Adrenal gland (tissue), 12 donors: ENCODE measurements around the gene SPSB4. TPM values are rescaled to one million over a fixed set of nuclear protein-coding genes. Genes with fewer than 3 reads are reported as not detected.
A peak's percentile ranks its signal among the peaks of the same experiment; 100 is the strongest.

ENCODE experiments used
- DNase-seq, 7 donors: peaks; one replicate each; pipeline ENCODE4 v3.0.0-alpha.2; 2019 to 2020
- H3K27ac ChIP-seq, 5 donors: fragments of 200-600 bp; sonication (generic) in 4 of 5; 1 replicate in 3 of 5; 2 replicates in 2 of 5; pipeline versions ENCODE4 v1.5.1 to v1.8.0; 2016 to 2020; ENCODE audit warnings: mild to moderate bottlenecking in 1 of 5
- H3K27me3 ChIP-seq: fragments of 200-600 bp; 2 replicates; pipeline ENCODE4 v1.8.0; 2021
- H3K36me3 ChIP-seq, 2 donors: fragments of 200-600 bp; replicated peaks in 1 of 2; 1 replicate in 1 of 2; 2 replicates in 1 of 2; pipeline versions ENCODE4 v1.5.1 to v1.8.0; 2018 to 2022
- H3K4me1 ChIP-seq, 2 donors: fragments of 200-600 bp; replicated peaks in 1 of 2; 1 replicate in 1 of 2; 2 replicates in 1 of 2; pipeline versions ENCODE4 v1.5.1 to v1.8.0; 2018 to 2021
- H3K4me3 ChIP-seq, 4 donors: fragments of 200-600 bp; sonication (generic) in 3 of 4; one replicate each; pipeline ENCODE4 v1.5.1; 2016 to 2018
- H3K9me3 ChIP-seq, 3 donors: fragments of 200-600 bp; sonication (generic) in 1 of 3; replicated peaks in 1 of 3; 1 replicate in 2 of 3; 2 replicates in 1 of 3; pipeline versions ENCODE4 v1.5.1 to v1.8.0; 2016 to 2021
- POLR2A ChIP-seq, 2 donors: fragments of 450-650 bp; IDR thresholded peaks; one replicate each; pipeline ENCODE4 v1.6.1; 2017; ENCODE audit warnings: antibody characterized with exemption in 2 of 2, mild to moderate bottlenecking in 2 of 2, moderate library complexity in 1 of 2
- WGBS, 4 donors: extraction: QIAGEN DNeasy Blood & Tissue Kit in 2 of 4; methylation state at CpG; one replicate each; pipeline versions ENCODE4 v1.1.5 to v1.1.7; 2013 to 2017; 5-methylcytosine and 5-hydroxymethylcytosine counted together
- intact Hi-C, 2 donors: fragments of 100-400 bp; cut with DNase I; formaldehyde crosslinking; loops; one replicate each; pipeline versions ENCODE4 v1.14.1 to v1.15.0; 2022 to 2023
- polyA plus RNA-seq, 3 donors: library from polyadenylated mRNA; stranded (reverse); fragments of 200-250 nt in 2 of 3; fragments of 350-450 nt in 1 of 3; fragmentation: Illumina TruSeq in 1 of 3; extraction: RNeasy Lipid Tissue Mini Kit (QIAGEN cat#74804) in 1 of 3; gene quantifications; one replicate each; pipeline ENCODE4 v1.2.3, GENCODE V29; 2013 to 2014
- total RNA-seq, 9 donors: library from RNA; depleted of rRNA in 4 of 9; stranded (reverse); fragments of >200 nt in 4 of 9; fragments of 120-200 nt in 1 of 9; fragmentation: NEBNext Ultra II Directional in 1 of 9; extraction: Animal tissue kit (Norgen Biotek cat#: 25700) in 1 of 9; gene quantifications; one replicate each; pipeline versions ENCODE4 v1.1.0 to v1.2.4, GENCODE V29; 2013 to 2023
- TF ChIP-seq, protein P1 (sequence below), 6 experiments: fragments of 450-650 bp in 4 of 6; fragments of 200-600 bp in 2 of 6; sonication (generic) in 1 of 6; IDR thresholded peaks; 1 replicate in 5 of 6; 2 replicates in 1 of 6; pipeline versions ENCODE4 v1.5.1 to v1.8.0; 2016 to 2021; ENCODE audit warnings: antibody characterized with exemption in 6 of 6, mild to moderate bottlenecking in 2 of 6, moderate library complexity in 1 of 6
- donor health status: healthy with polysubstance abuse.
- donor health status: Bipolar disorder and iron deficiency.
- donor health status: DM: yes; HTN: yes; CAD: no.
- donor health status: DM: no; HTN: no; CAD: no.
- donor health status: DM: no; HTN: no; CAD: no.
- donor health status: DM: yes; HTN: yes; CAD: no.

SPSB4 gene
- total and polyA plus RNA-seq, 12 donors = 0.18 to 4.0 (median 1.1) TPM; not detected in 1

DNA sequence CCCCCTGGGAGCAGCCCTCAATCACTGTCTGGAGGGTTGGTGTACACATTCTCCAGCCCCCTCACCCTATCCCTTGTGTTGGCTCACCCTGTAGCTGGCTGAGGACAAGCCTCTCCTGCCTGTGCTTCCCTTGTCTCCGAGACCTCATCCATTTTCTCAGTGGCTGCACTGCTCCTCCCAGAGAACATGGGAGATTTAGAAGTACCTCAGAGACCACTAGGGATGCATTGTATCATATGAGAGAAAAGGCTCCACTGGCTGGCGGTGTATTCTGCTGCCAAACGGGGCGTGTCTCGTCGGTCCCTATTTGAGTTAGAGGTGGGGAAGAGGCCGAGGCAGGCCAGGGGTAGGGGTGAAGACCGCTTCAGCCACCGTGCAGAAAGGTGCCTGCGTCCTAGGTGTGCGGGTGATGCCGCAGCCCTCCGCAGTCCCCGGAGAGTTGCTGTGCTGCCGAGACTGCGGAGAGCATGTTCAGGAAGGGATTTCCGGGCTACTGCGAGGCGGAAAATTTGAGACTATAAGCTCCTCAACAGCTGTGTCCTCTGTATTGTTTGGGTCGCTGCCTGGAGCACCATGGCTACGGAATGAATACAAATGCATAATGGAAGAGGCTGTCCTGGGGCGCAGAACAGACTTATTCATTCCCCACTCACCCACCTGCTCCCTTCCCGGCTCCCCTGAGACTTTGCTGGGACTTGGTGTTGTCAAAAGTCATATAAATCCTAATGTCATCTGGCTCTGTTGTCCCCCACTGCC lies 43.8 kb downstream of the SPSB4 start:
- Histone ChIP-seq H3K36me3 (no peaks in the 10 kb centered on the region), H3K27ac (peak overlapping the region in 1 of 5 donors; percentile 41), H3K4me3 (no peak overlapping the region), H3K4me1 (peaks cover 0 to 4% of the 10 kb centered on the region in 2 donors), H3K9me3 (peaks cover 0 to 7% (median 0%) of the 10 kb centered on the region in 3 donors), H3K27me3 (no peaks in the 10 kb centered on the region)
- no peak for TF ChIP-seq POLR2A (IDR thresholded peaks at IDR 0.05)
- TF ChIP-seq, protein P1, sequence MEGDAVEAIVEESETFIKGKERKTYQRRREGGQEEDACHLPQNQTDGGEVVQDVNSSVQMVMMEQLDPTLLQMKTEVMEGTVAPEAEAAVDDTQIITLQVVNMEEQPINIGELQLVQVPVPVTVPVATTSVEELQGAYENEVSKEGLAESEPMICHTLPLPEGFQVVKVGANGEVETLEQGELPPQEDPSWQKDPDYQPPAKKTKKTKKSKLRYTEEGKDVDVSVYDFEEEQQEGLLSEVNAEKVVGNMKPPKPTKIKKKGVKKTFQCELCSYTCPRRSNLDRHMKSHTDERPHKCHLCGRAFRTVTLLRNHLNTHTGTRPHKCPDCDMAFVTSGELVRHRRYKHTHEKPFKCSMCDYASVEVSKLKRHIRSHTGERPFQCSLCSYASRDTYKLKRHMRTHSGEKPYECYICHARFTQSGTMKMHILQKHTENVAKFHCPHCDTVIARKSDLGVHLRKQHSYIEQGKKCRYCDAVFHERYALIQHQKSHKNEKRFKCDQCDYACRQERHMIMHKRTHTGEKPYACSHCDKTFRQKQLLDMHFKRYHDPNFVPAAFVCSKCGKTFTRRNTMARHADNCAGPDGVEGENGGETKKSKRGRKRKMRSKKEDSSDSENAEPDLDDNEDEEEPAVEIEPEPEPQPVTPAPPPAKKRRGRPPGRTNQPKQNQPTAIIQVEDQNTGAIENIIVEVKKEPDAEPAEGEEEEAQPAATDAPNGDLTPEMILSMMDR (IDR thresholded peaks at IDR 0.05) = no peak
- WGBS, 4 donors = 53 to 73% (median 64%) methylated on average over 17 to 23 of the region's 23 CpGs
- DNase-seq = peak in 4 of 7 donors; percentile 23 to 76 (median 34)
- intact Hi-C loops = no loop called here

DNA sequence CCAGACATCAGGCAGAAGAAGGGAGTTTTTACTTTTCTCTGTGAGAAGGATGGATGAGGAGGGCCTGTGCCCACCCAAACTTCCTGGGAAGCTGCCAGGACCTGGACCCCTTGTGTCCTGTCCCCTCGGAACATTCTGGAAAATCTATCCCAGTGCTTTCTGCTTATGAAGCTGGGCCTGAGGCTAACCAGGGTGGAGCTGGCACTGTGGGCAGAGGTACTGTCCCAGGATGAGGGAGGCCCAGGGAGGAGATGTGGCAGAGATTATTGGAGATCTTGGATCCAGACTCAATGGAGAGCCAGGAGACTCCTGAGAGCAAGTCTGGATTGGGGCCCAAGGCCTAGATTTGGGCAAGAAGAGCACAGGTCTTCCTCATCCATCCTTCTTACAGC lies 44.4 kb downstream of the SPSB4 start:
- Histone ChIP-seq H3K4me1 (peaks cover 0 to 4% of the 10 kb centered on the region in 2 donors), H3K4me3 (no peak overlapping the region)
- no peak for TF ChIP-seq POLR2A (IDR thresholded peaks at IDR 0.05)
- TF ChIP-seq, protein P1 (IDR thresholded peaks at IDR 0.05) = no peak

DNA sequence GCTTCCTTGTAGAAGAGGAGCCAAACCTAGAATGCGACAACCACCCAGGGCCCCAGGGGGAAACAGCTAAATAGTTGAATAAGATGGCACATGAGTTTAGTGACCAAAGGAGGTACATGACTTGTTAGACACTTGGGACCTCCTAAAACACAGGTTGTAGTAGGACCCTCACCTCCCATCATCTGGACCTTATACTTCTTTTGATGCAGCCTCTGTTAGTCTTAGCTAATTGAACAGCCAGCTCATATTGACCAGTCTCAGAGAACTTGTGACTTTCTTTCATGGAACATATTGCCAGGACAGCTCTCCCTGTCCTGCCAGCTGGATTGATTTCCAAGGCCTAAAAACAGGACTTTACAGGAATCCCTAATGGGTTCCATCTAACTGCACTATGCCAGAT lies 45.0 kb downstream of the SPSB4 start:
- TF ChIP-seq, protein P1 (IDR thresholded peaks at IDR 0.05) = no peak
- no peak for TF ChIP-seq POLR2A (IDR thresholded peaks at IDR 0.05)
- H3K9me3 ChIP-seq = peaks cover 0 to 7% (median 0%) of the 10 kb centered on the region in 3 donors
- no peaks in the 10 kb centered on the region for H3K36me3 ChIP-seq
- intact Hi-C loops = no loop called here
- no peaks in the 10 kb centered on the region for H3K27me3 ChIP-seq
- peaks cover 0 to 4% of the 10 kb centered on the region in 2 donors for H3K4me1 ChIP-seq
- 94 to 100% (median 100%) methylated on average over 1 of the region's 1 CpG for WGBS, 4 donors
- no peak overlapping the region for H3K4me3 ChIP-seq
- no peak overlapping the region for H3K27ac ChIP-seq
- peak in 1 of 7 donors; percentile 6 for DNase-seq

More for the DNA sequence above, 44.4 kb downstream of the SPSB4 start:
- peak in 1 of 7 donors; percentile 48 for DNase-seq
- intact Hi-C loops = no loop called here
- Histone ChIP-seq H3K27me3 (no peaks in the 10 kb centered on the region), H3K36me3 (no peaks in the 10 kb centered on the region), H3K27ac (peak overlapping the region in 1 of 5 donors; percentile 41), H3K9me3 (peaks cover 0 to 7% (median 0%) of the 10 kb centered on the region in 3 donors)
- 56 to 91% (median 70%) methylated on average over 1 of the region's 1 CpG for WGBS, 4 donors

- intact Hi-C loops = no loop called here
- TF ChIP-seq, protein P1 (IDR thresholded peaks at IDR 0.05) = no peak
- TF ChIP-seq POLR2A (IDR thresholded peaks at IDR 0.05) = no peak
- H3K4me1 ChIP-seq = peaks cover 0 to 4% of the 10 kb centered on the region in 2 donors
Observed at GRCh38 chr3:141096981-141097380, 45.8 kb downstream of the SPSB4 start.

More at GRCh38 chr3:141096981-141097380, 45.8 kb downstream of the SPSB4 start:
- Histone ChIP-seq H3K4me3 (no peak overlapping the region), H3K36me3 (no peaks in the 10 kb centered on the region), H3K9me3 (peaks cover 0 to 7% (median 0%) of the 10 kb centered on the region in 3 donors), H3K27ac (no peak overlapping the region), H3K27me3 (no peaks in the 10 kb centered on the region)
- peak in 1 of 7 donors; percentile 41 for DNase-seq
- 86 to 96% (median 92%) methylated on average over 3 of the region's 3 CpGs for WGBS, 4 donors
